Activated T-helper 9 cell treated with anti-CD3 and anti-CD28 coated beads, Interleukin-2, amount 50 U/mL, for 16 hours (primary cell): ENCODE measurements around the gene HPS4.
"Not testable (repeated sequence)": the region's sequence is repeated elsewhere in the genome, so short reads cannot be mapped to it uniquely, and the experiment has no call there.

Source experiments
- DNase-seq: peaks from one replicate; pipeline ENCODE4 v3.0.0-alpha.2; 2020; ENCODE audit warnings: low read depth

The HPS4 gene

DNA sequence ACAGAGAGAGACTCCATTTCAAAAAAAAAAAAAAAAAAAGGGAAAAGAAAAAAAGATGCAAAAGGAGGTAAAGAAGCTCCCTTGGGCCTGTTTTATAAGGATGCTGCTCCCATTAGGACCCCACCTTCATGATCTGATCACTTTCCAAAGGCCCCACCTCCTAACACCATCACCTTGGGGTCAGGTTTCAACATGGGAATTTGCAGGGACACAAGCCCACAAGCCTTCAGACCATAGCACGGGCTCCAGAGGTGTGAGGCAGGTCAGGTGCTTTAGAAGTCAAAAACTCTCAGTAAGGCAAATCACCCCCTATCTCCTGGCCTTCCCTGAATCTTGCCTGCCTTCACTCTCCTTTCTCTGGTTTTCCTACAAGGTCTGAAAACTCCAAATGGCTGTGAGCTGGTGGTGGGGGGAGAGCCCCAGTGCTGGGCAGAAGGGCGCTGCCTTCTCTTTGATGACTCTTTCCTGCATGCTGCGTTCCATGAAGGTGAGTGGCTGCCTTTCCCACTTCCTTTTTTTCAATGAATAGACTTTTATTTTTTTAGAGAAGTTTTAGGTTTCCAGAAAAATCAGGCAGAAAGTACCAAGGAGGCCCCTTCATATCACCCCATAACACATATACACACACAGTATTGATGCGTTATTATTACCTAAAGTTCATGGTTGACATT lies 41.4 kb downstream of the HPS4 start:
- no peak for DNase-seq

DNA sequence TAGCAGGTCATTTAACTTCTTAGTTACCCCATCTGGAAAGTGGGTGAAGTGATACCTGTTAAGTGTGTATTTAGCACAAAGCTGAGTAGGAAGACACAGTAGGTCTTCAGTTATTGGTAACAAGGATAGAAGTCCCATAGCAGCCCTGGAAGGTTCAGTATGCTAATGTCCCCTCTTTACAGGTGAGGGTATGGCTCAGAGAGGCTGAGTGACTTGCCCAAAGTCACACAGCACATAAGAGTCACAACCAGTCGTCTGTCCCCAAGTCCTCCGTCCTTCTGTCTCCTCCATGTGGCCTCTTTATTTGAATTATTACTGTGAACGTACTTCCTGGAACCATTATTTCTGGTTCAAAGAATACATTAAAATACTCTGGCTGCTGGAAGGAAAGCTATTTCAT lies 44.0 kb downstream of the HPS4 start:
- no peak for DNase-seq

DNA sequence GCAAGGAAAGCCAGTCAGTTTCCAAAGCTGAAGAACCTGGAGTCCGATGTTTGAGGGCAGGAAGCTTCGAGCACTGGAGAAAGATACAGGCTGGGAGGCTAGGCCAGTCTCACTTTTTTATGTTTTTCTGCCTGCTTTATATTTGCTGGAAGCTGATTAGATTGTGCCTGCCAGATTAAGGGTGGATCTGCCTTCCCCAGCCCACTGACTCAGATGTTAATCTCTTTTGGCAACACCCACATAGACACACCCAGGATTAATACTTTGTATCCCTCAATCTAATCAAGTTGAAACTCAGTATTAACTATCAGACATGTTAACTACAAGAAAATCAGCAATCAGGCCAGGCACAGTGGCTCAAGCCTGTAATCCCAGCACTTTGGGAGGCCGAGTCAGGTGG lies 44.8 kb downstream of the HPS4 start:
- DNase-seq = not testable (repeated sequence)

DNA sequence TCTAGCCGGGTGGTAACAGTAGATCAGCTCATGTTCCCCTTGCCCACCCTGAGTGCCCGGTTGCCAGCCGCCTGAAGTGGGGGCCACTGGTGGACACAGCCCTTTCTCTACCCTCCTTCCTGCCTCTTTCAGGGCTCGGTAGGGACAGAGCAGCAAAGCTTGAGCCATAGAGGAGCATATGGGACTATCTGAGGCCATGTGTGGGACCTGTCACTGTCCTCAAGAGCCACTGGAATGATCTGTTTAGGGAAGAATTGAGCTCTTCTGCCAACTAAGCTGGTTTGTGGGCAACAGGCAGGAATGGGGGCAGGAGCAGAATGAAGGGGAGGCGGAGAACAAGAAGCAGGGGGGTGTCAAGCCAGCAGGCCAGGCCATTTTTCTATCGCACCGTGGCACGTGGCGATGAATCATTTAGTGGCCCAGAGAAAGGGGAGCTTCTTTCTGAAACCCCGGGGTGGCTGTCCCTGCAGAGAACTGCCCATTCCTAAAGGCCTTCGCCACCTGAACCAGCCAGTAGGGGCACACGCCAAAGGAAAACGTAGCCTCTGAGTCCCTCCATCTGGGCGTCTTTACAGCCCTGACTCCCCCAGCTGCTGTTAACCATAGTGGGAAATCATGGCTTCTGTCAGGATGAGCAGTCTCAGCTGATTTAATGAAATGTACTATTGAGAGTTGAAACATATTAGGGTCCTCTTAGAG lies 45.7 kb downstream of the HPS4 start:
- no peak for DNase-seq

DNA sequence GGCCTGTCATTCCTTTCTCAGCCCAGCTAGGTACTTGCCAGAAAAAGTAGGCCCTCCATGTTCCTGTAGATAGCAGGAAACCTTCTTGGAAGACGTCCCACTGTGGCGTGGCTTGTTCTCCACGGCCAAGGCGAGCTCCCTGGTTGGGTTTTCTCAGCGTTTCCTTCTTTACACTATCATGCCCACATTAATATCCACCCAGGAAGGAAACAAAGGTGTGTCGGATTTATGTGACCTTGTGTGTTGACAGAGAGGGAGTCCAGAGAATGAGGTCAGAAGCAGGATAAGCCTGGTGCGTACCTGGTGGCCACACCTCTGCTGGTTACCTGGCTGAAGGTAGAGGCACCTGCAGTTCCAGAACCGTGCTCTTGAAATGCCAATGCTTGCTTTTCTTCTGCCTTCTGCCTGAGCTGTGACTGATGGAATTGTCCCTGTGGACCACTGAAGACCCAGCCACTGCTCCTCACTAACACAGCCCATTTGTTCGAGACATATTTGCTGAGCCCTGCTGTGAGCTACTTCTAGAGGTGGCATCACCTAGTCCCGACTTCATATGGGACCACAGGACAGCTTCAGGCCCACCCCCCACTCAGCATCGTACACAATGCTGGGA lies 46.6 kb downstream of the HPS4 start:
- no peak for DNase-seq

DNA sequence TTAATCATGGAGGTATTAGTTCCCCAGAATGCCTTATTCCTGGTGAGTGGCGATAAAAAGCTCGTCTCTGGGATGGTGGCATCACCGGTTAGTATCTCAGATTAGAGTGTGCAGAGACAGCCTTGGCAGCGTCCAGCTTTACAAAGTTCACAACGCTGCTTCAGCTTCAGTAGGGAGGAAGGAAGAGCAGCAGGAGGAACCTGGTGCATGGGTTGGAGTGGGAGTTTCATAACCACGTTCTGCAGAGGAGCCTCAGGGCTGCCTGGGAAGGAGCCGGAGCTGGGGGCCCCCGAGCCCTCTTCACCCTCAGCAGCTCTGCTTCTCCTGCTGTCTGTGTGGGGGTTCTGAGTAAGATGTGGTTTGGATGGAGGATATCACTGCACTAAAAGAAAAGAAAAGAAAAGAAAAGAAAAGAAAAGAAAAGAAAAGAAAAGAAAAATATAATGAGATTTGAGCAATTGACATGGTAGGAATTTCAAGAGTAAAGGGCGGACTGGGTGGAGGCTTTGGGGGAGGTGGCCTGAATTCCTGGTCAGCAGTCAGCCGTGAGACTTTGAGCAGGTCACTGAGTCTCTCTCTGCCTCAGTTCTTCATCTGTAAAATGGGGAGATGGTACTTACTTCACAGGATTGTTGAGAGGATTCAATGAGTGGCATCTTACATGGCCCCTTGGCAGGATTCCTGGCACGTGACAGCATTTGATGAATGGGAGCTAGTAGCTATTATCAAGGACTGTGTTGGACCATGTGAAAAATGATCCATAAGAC lies 48.1 kb downstream of the HPS4 start:
- no peak for DNase-seq

DNA sequence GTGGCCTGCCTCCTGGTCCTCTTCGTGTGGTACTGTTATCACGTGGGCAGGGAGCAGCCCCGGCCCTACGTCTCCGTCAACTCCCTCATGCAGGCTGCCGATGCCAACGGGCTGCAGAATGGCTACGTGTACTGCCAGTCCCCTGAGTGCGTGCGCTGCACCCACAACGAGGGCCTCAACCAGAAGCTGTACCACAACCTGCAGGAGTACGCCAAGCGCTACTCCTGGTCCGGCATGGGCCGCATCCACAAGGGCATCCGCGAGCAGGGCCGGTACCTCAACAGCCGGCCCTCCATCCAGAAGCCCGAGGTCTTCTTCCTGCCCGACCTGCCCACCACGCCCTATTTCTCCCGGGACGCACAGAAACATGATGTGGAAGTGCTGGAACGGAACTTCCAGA lies 49.8 kb downstream of the HPS4 start:
- no peak for DNase-seq

DNA sequence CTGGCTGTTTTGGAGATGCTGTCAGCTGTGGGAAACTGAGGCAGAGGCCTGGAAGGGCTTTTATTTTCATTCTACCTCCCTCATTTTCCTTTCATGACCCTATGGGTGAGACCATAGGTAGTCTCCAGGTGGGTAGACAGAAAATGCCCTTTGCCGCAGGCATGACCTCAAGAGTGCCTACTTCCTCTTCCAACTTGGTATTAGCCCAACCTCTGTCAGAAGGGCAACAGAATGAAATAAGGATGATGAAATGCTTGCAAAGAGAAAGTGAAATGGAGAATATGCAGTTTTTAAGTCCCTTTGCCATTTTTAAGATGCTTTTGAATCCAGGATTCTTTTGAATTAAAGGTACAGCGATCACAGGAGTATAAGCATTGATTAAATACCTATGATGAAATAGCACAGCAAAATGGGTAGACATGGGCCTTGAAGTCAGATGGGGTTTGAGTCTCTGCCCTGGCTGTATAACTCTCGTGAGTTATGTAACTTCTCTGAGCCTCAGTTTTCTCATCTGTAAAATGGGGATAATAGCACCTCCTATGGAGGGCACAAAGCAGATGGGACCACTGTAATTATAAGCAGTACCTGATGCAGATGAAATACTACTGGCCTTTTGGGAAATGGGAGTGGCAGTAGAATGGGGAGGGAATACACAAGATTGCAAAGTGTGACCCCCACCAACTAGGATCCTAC lies 50.8 kb downstream of the HPS4 start:
- no peak for DNase-seq

DNA sequence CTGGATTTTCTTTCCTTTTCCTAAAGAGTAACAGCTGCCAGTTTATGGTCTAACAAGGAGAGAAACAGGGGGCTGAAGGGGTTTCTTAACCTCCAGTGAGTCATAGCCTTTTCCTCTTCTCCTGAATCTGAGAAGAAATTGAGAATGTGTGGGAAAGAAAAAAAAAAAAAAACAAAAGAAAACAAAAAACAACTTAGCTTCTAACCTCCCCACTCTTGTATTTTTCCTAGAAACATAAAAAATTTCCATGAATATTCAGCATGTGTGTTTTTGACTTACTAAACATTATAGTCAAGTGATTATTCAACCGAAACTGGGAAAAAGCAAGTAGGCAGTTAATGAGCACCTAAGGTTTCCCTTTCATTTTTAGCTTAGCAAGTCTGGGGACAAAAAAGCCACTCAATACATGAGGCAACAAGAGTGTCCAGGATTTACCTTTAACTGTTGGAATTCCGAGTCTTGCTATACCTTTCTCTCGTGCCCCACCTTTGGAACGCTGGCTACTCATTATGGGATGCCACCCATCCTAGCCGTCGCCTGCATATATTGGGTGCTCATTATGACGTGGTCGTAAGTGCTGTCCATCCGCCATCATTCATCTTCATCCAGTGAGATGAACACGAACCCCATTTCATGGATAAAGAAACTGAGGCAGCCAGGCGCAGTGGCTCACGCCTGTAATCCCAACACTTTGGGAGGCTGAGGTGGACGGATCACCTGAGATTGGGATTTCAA lies 52.2 kb downstream of the HPS4 start:
- no peak for DNase-seq

DNA sequence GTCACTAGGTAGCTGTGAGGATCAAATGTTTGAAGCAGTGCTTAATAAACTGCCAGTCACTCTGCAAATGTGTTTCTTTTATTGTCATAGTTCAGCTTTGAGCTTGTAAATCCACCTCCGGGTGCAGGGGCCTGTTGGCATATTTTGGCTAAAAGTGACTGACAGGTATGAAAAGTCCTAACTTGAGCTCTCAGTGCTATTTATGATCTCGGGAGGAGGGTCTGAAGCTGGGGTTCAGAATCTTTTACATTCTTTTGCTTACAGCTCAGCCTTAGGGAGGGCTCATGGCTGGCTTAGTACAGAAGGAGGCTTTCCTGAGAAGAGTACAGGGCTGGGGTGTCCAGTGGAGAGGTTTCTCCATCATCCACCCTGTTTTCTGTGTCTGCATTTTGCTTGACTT lies 53.0 kb downstream of the HPS4 start:
- DNase-seq = no peak

DNA sequence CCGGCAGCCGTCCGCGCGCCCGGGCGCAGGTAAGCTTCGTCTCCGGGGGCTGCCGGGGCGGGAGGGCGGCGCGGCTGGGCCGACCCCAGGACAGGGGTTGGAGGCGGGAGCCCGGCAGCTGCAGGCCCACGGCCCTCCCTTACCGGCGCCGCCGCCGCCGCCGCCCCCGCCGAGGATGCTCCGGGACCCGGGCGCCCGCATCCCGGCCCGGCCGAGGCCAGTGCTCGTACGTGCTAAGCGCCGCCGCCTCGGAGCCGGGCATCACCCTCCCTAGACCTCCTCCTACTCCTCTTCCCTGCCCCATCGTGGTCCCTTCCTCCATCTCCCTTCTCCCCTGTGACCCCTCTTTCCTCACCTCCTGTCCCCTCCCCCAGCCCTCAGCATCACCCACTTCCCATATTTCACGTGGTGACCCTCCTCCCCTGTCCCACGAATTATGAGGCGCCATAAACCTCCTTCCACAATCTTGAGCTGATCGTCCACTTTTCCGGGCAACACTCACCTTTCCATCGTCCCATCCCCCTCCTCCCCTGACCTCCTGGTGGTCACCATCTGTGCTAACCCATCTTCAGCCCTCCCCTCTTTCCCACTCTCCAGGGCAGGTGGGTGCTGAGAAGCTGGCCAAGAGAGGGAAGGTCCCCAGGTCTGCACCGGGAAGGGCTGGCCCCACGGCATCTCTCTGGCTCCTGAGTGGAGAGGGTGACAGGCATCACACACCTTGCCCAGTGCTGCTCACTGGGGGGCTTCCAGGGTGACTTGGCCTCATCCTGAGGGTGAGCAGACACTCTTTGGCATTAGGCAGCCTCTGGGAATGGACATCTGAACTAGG lies 53.9 kb downstream of the HPS4 start:
- no peak for DNase-seq

DNA sequence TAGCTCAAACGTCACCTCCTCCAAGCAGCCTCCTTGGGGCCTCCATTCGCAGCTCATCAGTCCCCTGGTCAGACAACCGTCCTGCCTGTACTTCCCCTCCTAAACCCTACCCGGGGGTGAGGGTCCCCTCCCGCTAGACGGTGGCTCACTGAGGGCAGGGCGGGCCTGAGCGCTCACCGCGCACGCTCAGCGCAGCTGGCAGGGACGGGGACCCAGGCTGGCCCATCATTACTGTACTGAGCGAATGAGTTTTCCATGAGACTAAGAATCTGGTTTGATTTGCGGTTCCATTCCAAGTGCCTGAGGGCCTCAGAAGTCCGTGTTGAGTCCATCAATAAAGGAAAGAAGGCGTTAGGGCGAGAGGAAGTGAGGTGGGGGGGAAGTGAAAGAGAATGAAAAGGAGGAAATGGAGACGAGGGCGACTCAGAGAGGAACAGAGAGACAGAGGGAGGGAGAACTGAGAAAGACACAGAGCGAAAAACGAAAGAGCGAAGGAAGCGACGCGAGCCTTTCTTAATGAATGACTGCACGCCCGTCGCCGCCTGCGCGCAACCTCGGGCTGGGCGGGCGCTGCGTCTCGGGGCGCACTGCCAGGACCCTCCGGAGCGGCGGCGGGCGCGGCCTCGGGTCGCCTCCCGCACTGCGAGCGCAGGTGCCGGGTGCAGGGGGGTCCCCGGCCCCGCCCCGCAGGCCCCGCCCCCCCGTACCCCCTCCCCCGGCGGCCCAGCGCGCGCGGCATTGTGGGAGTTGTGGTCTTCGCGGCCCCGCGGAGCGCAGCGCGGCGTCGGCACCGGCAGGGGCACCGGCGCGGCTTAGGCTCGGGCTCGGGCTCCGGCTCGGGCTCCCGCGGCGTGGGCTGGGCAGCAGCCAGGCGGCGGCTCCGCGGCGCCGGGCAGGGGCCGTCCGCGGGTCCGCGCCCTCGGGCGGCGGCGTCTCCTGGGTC lies 54.8 kb downstream of the HPS4 start, which contains the start of gene ASPHD2:
TSS of gene ASPHD2 (plus strand) at position 746 of the 943 bp plus-strand sequence. CDS start 4,356 bp downstream, outside the sequence.
- peak; percentile 69 for DNase-seq

DNA sequence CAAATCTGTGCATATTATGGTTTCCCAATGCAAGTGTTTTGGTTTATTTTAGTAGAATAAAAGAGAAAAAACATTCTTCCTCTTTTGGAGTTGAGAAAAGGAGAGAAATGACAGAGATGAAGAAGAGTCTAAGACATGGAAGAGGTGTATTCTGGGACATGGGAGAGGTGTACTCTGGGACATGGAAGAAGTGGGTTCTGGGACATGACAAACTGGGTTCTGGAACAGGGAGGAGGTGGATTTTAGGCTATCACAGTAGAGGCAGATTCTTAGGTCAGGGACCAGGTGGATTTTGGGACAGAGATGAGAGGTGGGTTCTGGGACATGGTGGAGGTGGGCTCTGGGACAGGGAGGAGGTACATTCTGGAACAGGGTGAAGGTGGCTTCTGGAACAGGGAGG lies 56.7 kb downstream of the HPS4 start:
- no peak for DNase-seq

DNA sequence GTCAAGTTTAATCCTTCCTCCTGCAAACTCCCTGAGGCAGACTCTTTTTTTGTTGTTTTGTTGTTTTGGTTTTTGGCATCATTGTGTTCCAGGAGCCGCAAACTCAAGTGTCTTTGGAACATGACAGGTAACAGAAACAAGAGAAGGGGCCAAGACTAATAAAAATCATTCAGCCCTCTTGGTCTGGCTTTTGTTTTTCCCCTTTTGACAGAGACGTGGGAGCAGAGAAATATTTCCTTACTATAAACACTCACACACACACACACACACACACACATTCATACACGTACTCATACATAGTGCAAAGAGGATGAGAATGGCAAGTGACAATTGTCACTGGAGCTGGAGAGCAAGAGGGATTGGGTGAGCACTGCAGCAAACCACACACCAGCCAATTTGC lies 65.0 kb downstream of the HPS4 start:
- no peak for DNase-seq

DNA sequence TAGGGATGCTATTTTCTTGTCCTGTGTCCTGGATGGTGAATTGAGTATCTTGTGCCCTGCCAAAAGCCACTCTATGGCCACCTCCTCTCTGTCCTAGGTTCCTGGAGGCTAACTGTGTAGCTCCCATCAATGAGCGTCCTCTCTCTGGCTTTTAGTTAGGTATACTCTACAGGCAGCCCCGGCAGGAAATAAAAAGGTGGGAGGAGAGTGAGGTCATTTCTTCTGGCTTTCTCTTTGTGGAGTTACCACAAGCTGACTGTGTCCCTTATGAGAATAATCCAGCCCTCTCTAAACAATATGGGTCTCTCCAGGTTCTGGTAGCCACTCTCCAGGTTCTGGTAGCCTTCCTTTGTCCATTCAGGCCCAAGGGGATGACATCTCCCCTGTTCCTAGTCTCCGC lies 66.2 kb downstream of the HPS4 start:
- DNase-seq = no peak

DNA sequence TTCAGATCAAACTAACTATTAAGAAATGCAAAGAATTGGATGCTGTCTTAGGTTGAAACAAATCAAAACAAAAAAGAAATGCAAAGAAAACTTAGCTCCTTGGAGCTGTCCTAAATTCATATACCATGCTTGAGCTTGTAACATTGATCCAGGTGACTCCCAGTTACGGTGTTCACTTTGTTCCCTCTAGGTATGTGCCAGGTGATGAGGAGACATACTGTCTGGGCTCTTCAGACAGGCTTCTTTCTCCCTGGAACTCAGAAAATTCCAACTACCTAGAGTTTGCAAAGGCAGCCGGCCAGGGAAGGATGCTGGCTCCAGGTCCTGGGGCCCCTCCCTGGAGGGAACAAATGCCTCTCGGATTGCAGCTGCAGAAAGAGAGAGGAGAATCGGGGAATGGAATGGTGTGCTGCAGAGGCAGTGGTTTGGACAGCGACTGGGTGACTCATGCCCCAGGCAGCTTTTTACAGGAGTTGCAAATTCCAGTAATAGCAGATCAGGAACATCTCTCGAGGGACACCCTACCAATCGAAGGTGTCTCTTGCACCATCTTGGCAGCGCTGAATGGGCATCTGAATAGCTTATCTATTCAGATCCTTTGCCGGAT lies 66.8 kb downstream of the HPS4 start:
- no peak for DNase-seq

DNA sequence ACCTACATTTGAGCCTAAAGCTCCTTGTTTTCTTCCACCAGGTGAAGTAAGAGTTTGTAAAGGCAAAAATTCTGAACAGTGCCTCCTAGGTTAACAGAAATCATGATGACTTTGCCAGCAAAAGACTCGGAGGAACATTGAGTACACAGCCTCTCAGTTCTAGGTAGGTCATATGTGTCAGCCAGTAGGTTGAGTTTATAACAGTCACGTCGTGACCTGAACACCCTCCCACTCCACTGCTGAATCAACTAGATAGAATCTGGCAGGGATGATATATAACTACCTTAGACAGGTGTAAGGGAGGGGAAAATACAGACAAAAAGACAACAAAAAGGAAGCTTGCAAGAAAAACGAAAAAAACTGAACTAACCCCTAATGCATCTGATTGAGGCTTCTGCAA lies 67.3 kb downstream of the HPS4 start:
- DNase-seq = no peak

DNA sequence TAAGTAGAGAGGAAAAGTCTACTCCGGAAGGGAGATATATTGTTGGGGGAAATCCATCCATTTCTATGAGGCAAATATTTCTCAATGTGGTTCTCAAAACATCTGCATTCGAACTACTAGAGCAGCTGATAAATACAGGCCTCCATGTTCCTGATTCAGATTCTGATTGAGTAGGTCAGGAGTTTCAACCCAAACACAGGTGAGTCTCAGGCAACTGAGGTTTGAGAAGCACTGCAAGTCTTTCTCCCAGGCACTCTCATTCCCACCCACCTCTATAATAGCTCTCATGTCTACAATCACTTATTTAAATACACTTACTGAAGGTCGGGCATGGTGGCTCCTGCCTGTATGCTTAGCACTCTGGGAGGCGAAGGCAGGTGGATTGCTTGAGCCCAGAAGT lies 69.2 kb downstream of the HPS4 start:
- no peak for DNase-seq

DNA sequence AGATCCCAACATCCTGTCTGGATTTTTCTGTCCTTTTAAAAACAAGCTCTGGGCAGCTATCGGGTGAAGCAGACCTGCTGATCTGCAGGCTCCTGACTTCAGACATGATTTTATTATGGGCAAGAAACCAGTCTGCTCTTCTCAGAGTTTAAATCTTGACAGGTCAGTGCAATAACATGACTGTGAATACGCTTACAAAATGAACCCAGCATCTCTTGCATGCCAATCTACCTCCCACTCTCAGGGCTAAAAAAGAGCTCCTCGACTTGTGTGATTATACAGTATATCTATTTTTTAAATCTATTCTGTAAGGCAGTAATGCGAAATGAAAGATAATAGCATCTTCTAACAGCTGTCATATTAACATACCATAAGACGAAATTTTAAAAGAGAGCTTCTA lies 73.2 kb downstream of the HPS4 start:
- DNase-seq = no peak
